ENCODE data around the gene PTHLH.

The PTHLH gene

DNA sequence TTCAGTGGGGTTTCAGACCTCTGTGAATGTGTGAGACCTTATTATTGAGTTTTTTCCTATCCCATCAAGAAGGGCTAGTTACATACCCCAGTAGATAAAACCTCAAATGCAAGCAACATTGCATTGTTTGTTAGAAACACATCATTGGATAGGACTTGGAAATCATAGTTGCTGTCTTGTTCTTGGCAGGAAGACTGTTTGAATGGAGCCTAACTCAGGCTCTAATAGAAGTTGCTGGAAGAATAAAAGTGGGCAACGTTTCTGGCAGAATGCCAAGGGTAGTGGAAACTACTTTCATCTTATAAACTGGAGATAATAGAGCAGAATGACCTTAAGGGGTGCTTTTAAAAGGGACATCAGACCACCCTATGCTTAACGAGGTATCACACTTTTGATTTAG lies 9.9 kb upstream of the PTHLH start:
- TF ChIP-seq, protein P1, sequence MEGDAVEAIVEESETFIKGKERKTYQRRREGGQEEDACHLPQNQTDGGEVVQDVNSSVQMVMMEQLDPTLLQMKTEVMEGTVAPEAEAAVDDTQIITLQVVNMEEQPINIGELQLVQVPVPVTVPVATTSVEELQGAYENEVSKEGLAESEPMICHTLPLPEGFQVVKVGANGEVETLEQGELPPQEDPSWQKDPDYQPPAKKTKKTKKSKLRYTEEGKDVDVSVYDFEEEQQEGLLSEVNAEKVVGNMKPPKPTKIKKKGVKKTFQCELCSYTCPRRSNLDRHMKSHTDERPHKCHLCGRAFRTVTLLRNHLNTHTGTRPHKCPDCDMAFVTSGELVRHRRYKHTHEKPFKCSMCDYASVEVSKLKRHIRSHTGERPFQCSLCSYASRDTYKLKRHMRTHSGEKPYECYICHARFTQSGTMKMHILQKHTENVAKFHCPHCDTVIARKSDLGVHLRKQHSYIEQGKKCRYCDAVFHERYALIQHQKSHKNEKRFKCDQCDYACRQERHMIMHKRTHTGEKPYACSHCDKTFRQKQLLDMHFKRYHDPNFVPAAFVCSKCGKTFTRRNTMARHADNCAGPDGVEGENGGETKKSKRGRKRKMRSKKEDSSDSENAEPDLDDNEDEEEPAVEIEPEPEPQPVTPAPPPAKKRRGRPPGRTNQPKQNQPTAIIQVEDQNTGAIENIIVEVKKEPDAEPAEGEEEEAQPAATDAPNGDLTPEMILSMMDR (IDR thresholded peaks at IDR 0.05; ENCODE audit: low read depth, low read length): no peak
- Histone ChIP-seq H3K4me3 (ENCODE audit: low read depth, low read length) (no peak overlapping the region), H3K27me3 (ENCODE audit: insufficient read depth, low read depth, severe bottlenecking) (no peaks in the 10 kb centered on the region), H3K36me3 (no peaks in the 10 kb centered on the region), H3K27ac (no peak overlapping the region), H3K9me3 (ENCODE audit: severe bottlenecking) (no peaks in the 10 kb centered on the region)
- no peak for DNase-seq

DNA sequence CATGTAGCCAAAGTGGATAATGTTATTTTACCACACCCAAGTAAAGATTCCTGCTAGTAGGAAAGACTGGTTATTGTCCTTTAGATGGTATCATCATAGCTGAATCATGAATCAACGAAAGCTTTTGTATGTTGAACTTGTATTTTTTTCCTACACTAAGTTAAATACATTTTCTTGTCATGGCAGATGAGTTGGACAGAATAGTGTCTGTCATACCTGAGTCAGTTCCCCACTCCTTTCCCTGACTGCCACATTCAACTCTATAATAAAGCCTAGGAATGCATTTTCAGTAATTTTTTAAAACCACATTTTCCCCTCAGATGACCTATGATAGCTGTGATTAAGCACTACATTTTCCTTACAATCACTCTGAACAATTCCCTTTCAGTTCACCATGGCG lies 9.3 kb upstream of the PTHLH start:
- H3K27me3 ChIP-seq (ENCODE audit: insufficient read depth, low read depth, severe bottlenecking): no peaks in the 10 kb centered on the region
- no peaks in the 10 kb centered on the region for H3K36me3 ChIP-seq
- no peak for DNase-seq

DNA sequence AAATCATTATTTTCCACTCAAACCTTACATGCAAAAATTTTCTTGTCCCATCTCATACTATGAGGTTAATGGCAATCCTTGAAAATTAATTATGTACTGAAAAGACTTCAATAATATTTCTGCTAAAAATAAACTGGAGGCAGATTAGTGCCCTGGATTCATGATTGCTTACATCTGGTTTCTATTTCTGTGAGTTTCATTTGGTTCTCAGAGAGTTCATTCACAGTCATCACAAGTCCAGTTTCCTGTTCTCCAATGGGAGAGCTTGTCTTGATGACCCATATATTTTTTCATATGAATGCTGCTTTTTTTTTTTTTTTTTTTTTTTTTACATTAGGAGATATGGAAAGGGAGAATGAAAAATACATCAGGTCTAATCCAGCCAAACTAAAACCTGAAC lies 6.6 kb upstream of the PTHLH start:
- DNase-seq: no peak
- no peak overlapping the region for H3K27ac ChIP-seq

More for the DNA sequence above, 9.3 kb upstream of the PTHLH start:
- Histone ChIP-seq H3K27ac (no peak overlapping the region), H3K9me3 (ENCODE audit: severe bottlenecking) (no peaks in the 10 kb centered on the region), H3K4me3 (ENCODE audit: low read depth, low read length) (no peak overlapping the region)
- TF ChIP-seq, protein P1 (IDR thresholded peaks at IDR 0.05; ENCODE audit: low read depth, low read length): no peak

DNA sequence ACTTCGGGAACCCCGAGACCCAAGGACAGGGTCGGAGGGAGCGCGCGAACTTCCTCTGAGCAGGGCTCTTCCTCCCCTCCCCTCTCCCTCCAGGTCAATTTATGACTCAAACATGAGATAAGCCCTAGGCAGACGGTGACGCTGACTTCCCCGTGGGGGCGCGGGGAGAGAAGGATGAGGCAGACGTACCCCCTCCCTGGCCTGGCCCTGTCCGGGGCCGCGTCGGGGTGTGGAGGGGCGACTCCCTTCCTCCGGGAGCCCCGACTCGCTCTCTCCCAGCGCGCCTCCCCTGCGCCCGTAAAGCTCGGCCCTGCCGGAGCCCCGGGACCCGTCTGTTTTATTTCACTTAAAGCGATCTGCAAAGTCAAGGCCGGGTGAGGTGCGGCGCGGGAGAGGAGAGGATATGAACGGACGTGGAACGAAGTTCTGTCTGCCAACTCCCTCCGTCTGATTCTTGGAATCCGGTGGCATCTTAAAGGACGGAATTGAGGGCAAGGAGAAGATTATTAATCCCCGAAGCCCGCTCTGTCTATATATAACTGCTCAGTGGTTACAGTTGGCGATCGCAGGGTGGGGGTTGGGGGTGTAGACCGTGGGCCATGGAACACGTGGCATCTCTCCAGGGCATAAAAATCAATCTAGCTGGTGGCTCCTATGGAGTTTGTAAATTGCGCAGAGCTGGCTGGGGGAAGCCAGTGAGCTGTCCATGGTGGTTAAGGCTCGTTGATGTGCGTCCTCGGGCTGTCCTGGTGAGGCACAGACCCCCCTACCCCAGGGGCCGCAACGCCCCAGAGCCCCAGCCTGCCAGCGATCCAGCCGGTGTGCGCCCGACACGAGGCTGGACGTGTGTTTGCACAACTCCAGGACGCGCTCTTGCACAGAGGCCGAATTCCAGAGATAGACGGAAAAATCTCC lies 2.9 kb upstream of the PTHLH start:
- H3K4me3 ChIP-seq (ENCODE audit: low read depth, low read length): peak overlapping the region; percentile 41
- peak; percentile 9 for DNase-seq

More for the DNA sequence above, 6.6 kb upstream of the PTHLH start:
- no peaks in the 10 kb centered on the region for H3K27me3 ChIP-seq (ENCODE audit: insufficient read depth, low read depth, severe bottlenecking)
- H3K4me3 ChIP-seq (ENCODE audit: low read depth, low read length): no peak overlapping the region
- no peaks in the 10 kb centered on the region for H3K9me3 ChIP-seq (ENCODE audit: severe bottlenecking)
- no peaks in the 10 kb centered on the region for H3K36me3 ChIP-seq
- TF ChIP-seq, protein P1 (IDR thresholded peaks at IDR 0.05; ENCODE audit: low read depth, low read length): no peak

DNA sequence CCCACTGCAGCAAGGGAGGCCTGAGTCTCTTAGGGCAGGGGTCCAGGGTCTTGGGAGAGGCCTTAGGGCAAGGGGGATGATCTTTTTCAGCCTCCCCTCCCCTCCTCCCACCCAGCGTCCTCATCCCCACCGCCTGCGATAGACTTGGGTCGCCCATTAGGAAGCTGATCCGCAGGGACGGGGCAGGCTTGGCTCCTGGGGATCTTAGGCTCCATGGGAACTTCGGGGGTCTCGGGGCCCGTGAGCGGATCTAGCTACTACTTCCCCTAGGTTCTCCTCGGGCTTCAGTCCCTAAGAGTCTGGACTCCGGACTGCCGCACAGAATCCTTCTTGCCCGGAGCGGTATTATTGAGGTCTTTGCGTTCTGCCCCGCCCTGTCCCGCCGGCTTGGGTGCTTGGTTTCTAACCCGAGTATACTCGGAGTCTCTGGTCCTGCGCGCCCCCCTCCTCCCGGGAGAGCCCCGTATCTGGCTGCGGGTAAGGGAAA lies 2.2 kb upstream of the PTHLH start:
- H3K4me3 ChIP-seq (ENCODE audit: low read depth, low read length): no peak overlapping the region
- no peaks in the 10 kb centered on the region for H3K9me3 ChIP-seq (ENCODE audit: severe bottlenecking)
- no peak overlapping the region for H3K27ac ChIP-seq
- no peak for DNase-seq
- H3K27me3 ChIP-seq (ENCODE audit: insufficient read depth, low read depth, severe bottlenecking): peaks cover 7% of the 10 kb centered on the region
- TF ChIP-seq, protein P1 (IDR thresholded peaks at IDR 0.05; ENCODE audit: low read depth, low read length): no peak
- no peaks in the 10 kb centered on the region for H3K36me3 ChIP-seq

More for the DNA sequence above, 2.9 kb upstream of the PTHLH start:
- H3K9me3 ChIP-seq (ENCODE audit: severe bottlenecking): no peaks in the 10 kb centered on the region
- TF ChIP-seq, protein P1 (IDR thresholded peaks at IDR 0.05; ENCODE audit: low read depth, low read length): no peak
- H3K27me3 ChIP-seq (ENCODE audit: insufficient read depth, low read depth, severe bottlenecking): peaks cover 7% of the 10 kb centered on the region
- no peak overlapping the region for H3K27ac ChIP-seq
- no peaks in the 10 kb centered on the region for H3K36me3 ChIP-seq
